Activated T-helper 9 cell treated with anti-CD3 and anti-CD28 coated beads, Interleukin-2, amount 50 U/mL, for 16 hours (primary cell): Measurements from ENCODE around the gene MILR1.

Source experiments
- DNase-seq: peaks from one replicate; pipeline ENCODE4 v3.0.0-alpha.2; 2020; ENCODE audit warnings: low read depth

Gene MILR1

DNA sequence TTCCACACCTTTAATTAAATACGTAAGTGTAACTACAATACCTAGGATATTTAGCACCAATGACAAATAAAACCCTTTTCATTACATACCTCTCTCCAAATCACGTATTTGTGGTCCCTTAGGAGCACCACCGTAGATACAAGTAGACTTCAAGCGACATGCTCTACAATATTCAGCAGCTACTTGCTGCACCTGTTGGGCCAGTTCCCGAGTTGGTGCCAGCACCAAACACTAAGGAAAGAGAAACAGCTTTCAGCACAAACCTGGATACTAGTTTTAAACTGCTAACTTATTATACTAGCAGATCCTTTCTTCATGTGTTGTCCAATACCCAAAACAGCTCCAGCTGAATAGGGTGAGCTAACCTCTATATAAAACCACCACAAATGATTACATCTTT lies 54.4 kb downstream of the MILR1 start:
- no peak for DNase-seq

DNA sequence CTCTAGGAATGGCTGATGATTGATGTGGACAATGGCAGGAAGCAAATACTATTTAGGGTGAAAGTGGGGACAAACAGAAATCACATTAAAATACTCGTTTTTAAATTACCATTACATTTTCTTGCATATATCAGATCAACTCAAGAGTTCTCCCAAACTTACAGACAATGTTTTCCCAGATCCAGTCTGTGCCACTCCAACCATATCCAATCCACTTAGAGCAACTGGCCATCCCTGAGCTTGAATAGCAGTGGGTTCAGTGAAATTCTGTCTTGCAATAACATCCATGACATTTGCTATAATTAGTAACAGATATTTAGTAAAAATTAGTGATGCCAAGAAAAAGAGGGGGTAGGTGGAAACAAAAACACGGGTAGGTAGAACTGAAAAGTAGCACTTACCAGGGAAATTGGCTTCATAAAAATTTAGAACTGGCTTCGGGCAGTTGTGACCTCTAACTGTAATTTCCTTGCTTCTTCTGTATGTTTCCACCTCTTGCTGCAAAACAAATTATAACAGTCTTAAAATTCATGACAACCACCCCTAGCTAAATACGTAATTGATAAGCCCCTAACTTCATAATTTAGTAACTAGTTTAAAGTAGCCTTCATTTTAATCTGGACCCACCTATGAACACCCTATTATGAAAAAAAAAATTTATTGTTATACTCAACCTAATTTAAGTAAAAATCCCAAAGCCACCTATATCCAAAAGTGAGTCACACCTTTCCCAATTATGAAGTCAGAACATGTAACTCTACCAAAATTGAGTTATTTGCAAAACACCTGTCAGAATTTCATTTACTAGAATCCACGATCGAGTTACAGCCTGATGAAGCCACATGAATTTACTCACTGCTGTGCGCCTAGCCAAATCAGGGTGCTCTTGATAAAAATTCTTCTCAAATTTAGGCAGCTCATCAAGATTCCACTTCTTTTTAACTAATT lies 55.2 kb downstream of the MILR1 start:
- DNase-seq: no peak

- no peak for DNase-seq
These were observed 55.9 kb downstream of the MILR1 start for GRCh38 chr17:64504769-64505339.

DNA sequence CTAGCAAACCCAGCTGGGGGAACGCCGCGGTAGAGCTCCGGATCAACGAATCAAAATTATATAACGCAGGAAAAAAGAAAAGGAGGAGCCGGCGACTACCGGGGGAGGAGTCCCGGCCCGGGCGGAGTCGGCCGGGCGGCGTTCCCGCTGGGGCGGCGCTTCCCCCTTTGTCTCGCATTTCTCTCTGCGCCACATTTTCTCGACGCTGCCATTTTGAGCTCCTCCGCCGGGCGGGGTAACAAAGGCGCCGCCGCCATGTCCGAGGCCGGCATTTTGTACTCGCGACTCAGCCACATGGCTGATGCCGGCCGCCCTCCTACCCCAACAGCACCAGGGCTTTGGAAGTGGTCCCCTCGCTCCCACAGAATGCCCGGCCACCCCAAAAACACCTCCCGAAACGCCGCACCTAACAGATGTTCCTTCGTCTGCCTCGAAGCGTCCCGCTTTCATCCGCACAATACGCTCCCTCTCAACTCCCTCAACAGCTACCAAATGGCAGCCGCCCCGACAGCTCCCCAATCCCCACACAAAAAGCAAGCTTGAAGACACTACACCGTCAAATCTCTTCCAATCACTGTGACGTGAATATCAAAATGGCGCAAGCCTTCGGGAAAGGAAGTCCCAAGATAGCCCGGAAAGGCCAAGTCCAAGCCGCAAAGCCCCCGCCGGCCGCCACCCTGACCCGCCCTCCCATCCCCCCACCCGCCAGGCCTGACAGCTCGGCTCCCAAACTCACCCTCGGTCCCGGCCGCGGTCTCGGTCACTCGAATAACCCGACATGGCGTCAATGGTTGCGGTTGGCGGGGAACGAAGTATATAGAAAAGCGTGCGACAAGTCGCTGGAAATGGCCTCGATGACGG lies 56.7 kb downstream of the MILR1 start:
- DNase-seq: peak; percentile 75

GRCh38 chr17:64506201-64506575 lies 57.3 kb downstream of the MILR1 start, which contains the start of gene DDX5:
Gene DDX5 (minus strand): TSS chr17:64506289. CDS start chr17:64506119, 170 bp downstream.
- DNase-seq: peak; percentile 97

DNA sequence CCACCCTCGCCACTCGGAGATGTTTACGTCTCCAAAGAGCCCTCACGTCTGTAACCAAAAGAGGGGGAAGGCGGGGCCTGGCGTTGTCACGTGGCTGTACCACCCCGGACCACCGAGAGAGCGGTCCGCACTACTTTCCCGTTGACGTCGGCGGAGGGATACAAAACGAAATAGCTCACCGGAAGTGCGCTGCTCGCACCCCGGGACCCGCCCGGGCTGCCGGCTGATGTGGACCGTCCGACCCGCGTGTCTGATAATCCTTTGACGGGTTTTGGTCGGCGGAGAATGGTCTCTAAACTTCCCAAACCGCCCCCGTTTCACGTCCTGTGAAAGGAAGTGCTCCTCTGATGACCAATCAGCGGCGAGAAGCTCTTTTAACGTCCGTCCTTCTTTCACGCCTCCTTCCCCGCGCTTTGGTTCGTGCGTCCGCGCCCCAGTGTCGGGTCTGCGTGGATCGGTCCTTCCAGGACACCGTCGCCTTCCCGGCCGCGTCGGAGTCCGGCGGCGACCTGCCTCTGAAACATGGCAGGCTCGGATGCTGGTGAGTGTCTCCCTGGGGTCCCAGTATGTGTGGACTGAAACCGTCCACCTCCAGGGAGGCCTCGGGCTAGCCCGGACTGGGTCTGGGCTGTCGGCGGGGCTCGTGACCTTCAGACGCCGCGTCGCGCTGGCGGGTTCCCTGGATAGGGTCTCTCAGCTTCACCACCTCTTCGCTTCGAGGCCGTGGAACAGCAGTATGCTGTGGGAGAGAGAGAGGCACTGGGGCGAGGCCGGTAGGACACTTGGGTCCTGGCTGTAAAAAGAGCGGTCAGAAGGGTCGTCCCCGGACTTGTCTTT lies 57.9 kb downstream of the MILR1 start, which contains the start of gene CEP95:
CEP95 (plus strand) TSS at position 402 of the 837 bp plus-strand sequence; CDS start at position 523, 121 bp downstream.
- peak; percentile 90 for DNase-seq

- peak; percentile 2 for DNase-seq
These were observed 58.5 kb downstream of the MILR1 start for GRCh38 chr17:64507413-64507782.

GRCh38 chr17:64508683-64509082 lies 59.8 kb downstream of the MILR1 start:
- DNase-seq: no peak

GRCh38 chr17:64509179-64509578 lies 60.3 kb downstream of the MILR1 start:
- DNase-seq: no peak

DNA sequence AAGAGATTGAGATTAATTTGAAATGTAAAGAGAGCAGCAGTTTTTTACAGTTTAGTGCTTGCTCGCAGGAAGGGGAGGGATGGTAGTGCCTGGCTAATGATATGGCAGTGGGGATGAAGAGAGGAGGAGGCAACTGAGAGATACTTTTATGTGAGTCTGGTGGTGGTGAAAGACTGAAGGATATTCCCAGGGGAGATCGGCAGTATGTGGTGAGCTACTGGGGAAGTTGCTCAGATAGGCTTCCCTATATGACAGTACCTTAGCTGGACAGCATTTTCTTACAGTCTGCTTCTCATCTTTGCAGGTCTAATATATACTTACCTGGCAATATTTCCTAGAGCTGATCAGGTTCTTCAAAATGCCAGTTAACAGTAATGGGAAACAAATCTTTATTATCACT lies 66.5 kb downstream of the MILR1 start:
- no peak for DNase-seq

- DNase-seq: no peak
These were observed 66.9 kb downstream of the MILR1 start for GRCh38 chr17:64515829-64516228.
